ENCODE measurements around the gene PLD4. TPM values are rescaled to one million over a fixed set of nuclear protein-coding genes. Genes with fewer than 3 reads are reported as not detected.

Gene PLD4
- total RNA-seq, 4 donors from 2014 or later: 2.4 TPM; not detected in 3

DNA sequence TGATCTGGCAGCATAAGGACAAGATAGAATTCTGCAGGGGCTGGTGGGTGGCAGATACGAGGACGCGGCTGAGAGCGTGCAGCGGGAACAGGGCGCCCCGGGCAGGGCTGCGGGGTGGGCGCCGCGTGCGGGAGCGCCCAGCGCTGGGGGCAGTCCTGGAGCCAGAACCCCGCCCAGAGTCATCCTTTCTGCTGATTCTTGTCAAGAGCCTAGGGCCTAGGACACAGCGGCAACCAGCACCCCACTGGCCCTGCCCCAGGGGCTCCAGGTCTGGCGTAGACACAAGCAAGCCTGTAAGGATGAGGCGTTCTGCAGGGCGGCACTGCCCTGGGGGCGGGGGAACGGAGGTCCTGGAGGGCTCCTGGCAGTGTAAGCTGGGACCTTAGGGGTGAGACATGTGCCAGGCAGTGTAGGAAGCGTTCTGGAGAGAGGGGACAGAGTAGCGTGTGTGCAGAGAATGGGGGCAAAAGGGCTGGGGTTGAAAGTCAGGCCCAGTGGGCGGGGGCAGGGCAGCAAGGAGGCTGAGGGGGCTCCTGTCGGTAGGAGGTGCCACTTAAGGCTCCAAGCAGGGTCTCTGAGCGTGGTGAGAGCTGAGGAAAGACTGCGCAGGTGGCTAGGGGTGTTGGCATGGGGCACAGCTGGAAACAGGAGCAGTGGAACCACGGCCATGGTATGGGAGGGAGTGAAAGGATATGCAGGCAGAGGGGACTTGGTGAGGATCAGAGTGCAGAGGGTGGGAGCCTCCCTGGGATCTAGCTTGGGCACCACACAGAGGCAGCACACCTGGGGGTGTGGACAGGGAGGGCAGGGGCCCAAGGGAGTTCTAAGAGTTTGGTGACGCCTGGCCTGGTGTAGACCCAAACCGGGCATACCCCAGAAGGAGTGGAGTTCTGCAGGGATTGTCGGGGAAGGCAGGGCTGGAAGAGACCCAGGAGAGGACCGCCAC lies 54.3 kb downstream of the PLD4 start:
- Histone ChIP-seq H3K4me3 (peak overlapping the region in 3 of 4 donors; percentile 22 to 68 (median 38)), H3K27ac (peak overlapping the region in 2 of 4 donors; percentile 31 to 48), H3K9me3 (no peaks in the 10 kb centered on the region), H3K36me3 (no peaks in the 10 kb centered on the region), H3K27me3 (peaks cover 0 to 20% of the 10 kb centered on the region in 2 donors), H3K4me1 (peaks cover 0 to 45% (median 25%) of the 10 kb centered on the region in 4 donors)
- no peak for TF ChIP-seq POLR2A (IDR thresholded peaks at IDR 0.05)
- TF ChIP-seq EP300 (IDR thresholded peaks at IDR 0.05): no peak
- TF ChIP-seq, protein P1, sequence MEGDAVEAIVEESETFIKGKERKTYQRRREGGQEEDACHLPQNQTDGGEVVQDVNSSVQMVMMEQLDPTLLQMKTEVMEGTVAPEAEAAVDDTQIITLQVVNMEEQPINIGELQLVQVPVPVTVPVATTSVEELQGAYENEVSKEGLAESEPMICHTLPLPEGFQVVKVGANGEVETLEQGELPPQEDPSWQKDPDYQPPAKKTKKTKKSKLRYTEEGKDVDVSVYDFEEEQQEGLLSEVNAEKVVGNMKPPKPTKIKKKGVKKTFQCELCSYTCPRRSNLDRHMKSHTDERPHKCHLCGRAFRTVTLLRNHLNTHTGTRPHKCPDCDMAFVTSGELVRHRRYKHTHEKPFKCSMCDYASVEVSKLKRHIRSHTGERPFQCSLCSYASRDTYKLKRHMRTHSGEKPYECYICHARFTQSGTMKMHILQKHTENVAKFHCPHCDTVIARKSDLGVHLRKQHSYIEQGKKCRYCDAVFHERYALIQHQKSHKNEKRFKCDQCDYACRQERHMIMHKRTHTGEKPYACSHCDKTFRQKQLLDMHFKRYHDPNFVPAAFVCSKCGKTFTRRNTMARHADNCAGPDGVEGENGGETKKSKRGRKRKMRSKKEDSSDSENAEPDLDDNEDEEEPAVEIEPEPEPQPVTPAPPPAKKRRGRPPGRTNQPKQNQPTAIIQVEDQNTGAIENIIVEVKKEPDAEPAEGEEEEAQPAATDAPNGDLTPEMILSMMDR (IDR thresholded peaks at IDR 0.05): no peak
- 46 to 54% methylated on average over 28 to 32 of the region's 32 CpGs for WGBS, 2 donors
- DNase-seq (ENCODE audit: low spot score in 2 of 2): no peak

DNA sequence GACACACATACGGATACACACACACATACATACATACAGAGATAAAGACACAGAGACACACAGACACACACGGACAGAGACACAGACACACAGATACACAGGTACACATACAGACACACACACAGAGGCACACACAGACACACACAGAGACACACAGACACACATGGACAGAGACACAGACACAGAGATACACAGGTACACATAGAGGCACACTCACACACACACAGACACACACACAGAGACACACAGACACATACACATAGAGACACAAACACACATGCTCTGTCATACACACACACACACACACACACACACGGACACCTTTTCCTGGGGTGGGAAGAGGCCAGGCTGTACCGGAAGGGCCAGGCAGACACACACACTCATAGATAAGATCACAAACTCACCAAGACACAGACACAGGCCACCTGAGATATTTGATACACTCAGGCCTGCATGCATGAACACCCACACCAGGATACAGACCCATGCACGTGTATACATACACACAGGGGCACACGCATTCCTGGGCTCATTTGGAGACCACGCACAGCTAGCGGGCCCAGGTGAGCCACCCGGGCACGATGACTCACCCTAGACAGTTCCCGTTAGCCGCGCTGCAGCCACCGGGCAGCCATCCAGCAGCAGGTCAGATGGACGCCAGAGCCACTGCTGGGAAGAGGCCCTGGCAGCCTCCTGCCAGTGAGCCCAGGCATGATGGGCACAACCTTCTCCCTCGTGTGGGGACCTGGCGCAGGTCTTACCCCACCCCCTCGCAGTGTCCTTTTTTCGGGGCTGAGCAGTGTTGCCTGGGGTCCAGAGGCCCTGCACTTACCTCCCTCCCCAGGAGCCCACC lies 55.3 kb downstream of the PLD4 start:
- H3K4me1 ChIP-seq: peaks cover 0 to 36% (median 20%) of the 10 kb centered on the region in 4 donors
- no peak for DNase-seq (ENCODE audit: low spot score in 2 of 2)
- TF ChIP-seq EP300 (IDR thresholded peaks at IDR 0.05): peak in 1 of 2 donors; percentile 8
- TF ChIP-seq, protein P1 (IDR thresholded peaks at IDR 0.05): no peak

DNA sequence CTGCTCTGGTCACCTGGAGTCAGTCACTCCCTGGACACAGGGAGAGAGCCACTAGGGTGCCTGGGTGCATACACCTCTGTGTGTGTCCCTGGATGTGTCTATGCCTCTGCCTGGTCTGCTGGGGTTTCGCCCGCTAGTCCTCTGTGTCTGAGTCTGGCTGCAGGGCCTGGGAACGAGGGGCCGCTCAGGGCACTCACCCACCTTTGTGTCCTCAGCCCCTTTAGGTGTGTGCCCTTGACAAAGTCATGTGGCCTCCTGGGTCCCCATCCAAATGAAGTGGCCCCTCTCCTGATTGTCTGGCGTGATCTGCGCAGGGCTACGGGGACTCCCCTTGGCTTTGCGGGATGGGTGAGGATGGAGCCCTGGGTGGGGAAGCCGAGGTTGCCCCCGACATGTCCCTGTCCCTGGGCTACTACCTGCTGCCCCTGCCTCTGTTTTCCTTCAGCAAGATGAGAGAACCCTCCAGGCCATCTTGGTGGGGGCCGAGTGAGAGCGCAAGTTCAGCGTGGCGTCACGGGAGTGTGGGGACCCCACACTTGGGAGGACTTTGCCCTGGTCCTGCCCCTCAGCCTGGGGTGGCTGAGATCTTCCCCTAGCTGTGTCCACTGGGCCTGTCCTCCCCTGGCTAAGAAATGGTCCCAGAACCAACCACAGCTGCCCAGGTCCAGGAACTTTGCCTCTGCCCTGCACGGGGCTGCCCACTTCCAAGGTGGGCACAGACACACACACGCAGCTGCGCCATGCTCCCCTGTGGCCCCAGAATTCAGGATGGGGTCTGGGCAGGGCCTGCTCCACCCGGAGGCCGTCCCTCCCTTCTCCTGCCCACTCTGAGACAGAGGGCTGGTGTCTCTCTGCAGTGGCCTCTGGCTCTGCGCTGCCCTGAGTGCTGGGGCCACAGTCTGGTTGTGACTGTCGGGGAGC lies 56.2 kb downstream of the PLD4 start:
- no peak for DNase-seq (ENCODE audit: low spot score in 2 of 2)
- peaks cover 0 to 30% (median 19%) of the 10 kb centered on the region in 4 donors for H3K4me1 ChIP-seq

More for the DNA sequence above, 55.3 kb downstream of the PLD4 start:
- H3K36me3 ChIP-seq: no peaks in the 10 kb centered on the region
- no peak overlapping the region for H3K4me3 ChIP-seq
- peaks cover 0 to 20% of the 10 kb centered on the region in 2 donors for H3K27me3 ChIP-seq
- peak overlapping the region in 1 of 4 donors; percentile 26 for H3K27ac ChIP-seq
- H3K9me3 ChIP-seq: no peaks in the 10 kb centered on the region
- 76 to 86% methylated on average over 5 to 18 of the region's 19 CpGs for WGBS, 2 donors

More for the DNA sequence above, 56.2 kb downstream of the PLD4 start:
- peaks cover 0 to 15% of the 10 kb centered on the region in 2 donors for H3K27me3 ChIP-seq
- WGBS, 2 donors: 89 to 92% methylated on average over 17 to 21 of the region's 22 CpGs
- H3K27ac ChIP-seq: peak overlapping the region in 1 of 4 donors; percentile 26
- no peaks in the 10 kb centered on the region for H3K36me3 ChIP-seq
- no peaks in the 10 kb centered on the region for H3K9me3 ChIP-seq
- H3K4me3 ChIP-seq: no peak overlapping the region
- TF ChIP-seq, protein P1 (IDR thresholded peaks at IDR 0.05): no peak
- no peak for TF ChIP-seq POLR2A (IDR thresholded peaks at IDR 0.05)
- no peak for TF ChIP-seq EP300 (IDR thresholded peaks at IDR 0.05)
